Trophoblast cell (in vitro differentiated cells and primary cell): ENCODE results near the gene MRPL40.
A peak's percentile ranks its signal among the peaks of the same experiment; 100 is the strongest.

Experiments
- DNase-seq, 2 donors: peaks; one replicate each; pipeline ENCODE4 v3.0.0-alpha.2; 2016
- H2AFZ ChIP-seq: 2 replicates; pipeline ENCODE4 v1.6.1; 2013; ENCODE audit warnings: low read length, moderate library complexity, mild to moderate bottlenecking; ENCODE audit not compliant: insufficient read depth, poor library complexity
- H2AK5ac ChIP-seq: 2 replicates; pipeline ENCODE4 v1.6.1; 2013; ENCODE audit warnings: mild to moderate bottlenecking, low read length
- H2BK120ac ChIP-seq: 2 replicates; pipeline ENCODE4 v1.6.1; 2013; ENCODE audit warnings: low read length, mild to moderate bottlenecking, moderate library complexity; ENCODE audit not compliant: insufficient read depth, poor library complexity
- H2BK12ac ChIP-seq: 2 replicates; pipeline ENCODE4 v1.6.1; 2013; ENCODE audit warnings: mild to moderate bottlenecking, low read length, moderate library complexity
- H2BK5ac ChIP-seq: 2 replicates; pipeline ENCODE4 v1.6.1; 2013; ENCODE audit warnings: low read length, low read depth, moderate library complexity, mild to moderate bottlenecking; ENCODE audit not compliant: poor library complexity
- H3K14ac ChIP-seq: 2 replicates; pipeline ENCODE4 v1.6.1; 2013; ENCODE audit warnings: mild to moderate bottlenecking, low read length
- H3K18ac ChIP-seq: 2 replicates; pipeline ENCODE4 v1.6.1; 2013; ENCODE audit warnings: mild to moderate bottlenecking, low read length
- H3K23ac ChIP-seq: 2 replicates; pipeline ENCODE4 v1.6.1; 2013; ENCODE audit warnings: low read length
- H3K27ac ChIP-seq: 2 replicates; pipeline ENCODE4 v1.5.1; 2013; ENCODE audit warnings: low read depth, mild to moderate bottlenecking, inconsistent platforms, low read length, moderate library complexity
- H3K27me3 ChIP-seq: 2 replicates; pipeline ENCODE4 v1.6.1; 2013; ENCODE audit warnings: inconsistent platforms, mild to moderate bottlenecking, low read length, moderate library complexity; ENCODE audit not compliant: insufficient read depth
- H3K36me3 ChIP-seq, 2 experiments: 1 replicate in 1 of 2; 2 replicates in 1 of 2; pipeline ENCODE4 v1.6.1; 2013; ENCODE audit warnings: low read length in 2 of 2, mild to moderate bottlenecking in 2 of 2, moderate library complexity in 1 of 2; ENCODE audit not compliant: insufficient read depth in 2 of 2, control insufficient read depth in 1 of 2
- H3K4ac ChIP-seq: 2 replicates; pipeline ENCODE4 v1.6.1; 2013; ENCODE audit warnings: low read depth, mild to moderate bottlenecking, low read length, moderate library complexity
- H3K4me1 ChIP-seq, 2 experiments: 1 replicate in 1 of 2; 2 replicates in 1 of 2; pipeline ENCODE4 v1.6.1; 2013; ENCODE audit warnings: low read length in 2 of 2, mild to moderate bottlenecking in 2 of 2, moderate library complexity in 1 of 2; ENCODE audit not compliant: insufficient read depth in 2 of 2, control insufficient read depth in 1 of 2
- H3K4me2 ChIP-seq: 2 replicates; pipeline ENCODE4 v1.6.1; 2013; ENCODE audit warnings: inconsistent platforms, mild to moderate bottlenecking, low read length, moderate library complexity
- H3K4me3 ChIP-seq: 2 replicates; pipeline ENCODE4 v1.5.1; 2013; ENCODE audit warnings: mild to moderate bottlenecking, low read depth, low read length, inconsistent platforms
- H3K79me1 ChIP-seq: one replicate; pipeline ENCODE4 v1.6.1; 2013; ENCODE audit warnings: low read length
- H3K79me2 ChIP-seq: 2 replicates; pipeline ENCODE4 v1.6.1; 2013; ENCODE audit warnings: low read length, mild to moderate bottlenecking; ENCODE audit not compliant: control insufficient read depth, insufficient read depth, poor library complexity
- H3K9ac ChIP-seq: 2 replicates; pipeline ENCODE4 v1.6.1; 2013; ENCODE audit warnings: mild to moderate bottlenecking, low read length
- H3K9me3 ChIP-seq: 2 replicates; pipeline ENCODE4 v1.6.1; 2013; ENCODE audit warnings: low read depth, mild to moderate bottlenecking, control low read depth, inconsistent platforms, low read length; ENCODE audit not compliant: insufficient read depth
- H4K12ac ChIP-seq: 2 replicates; pipeline ENCODE4 v1.6.1; 2013; ENCODE audit warnings: low read depth, mild to moderate bottlenecking, low read length, moderate library complexity
- H4K8ac ChIP-seq: 2 replicates; pipeline ENCODE4 v1.6.1; 2013; ENCODE audit warnings: low read depth, mild to moderate bottlenecking, low read length, moderate library complexity
- H4K91ac ChIP-seq: one replicate; pipeline ENCODE4 v1.6.1; 2013; ENCODE audit warnings: low read depth, mild to moderate bottlenecking, low read length, moderate library complexity
- WGBS: extraction: QIAGEN DNeasy Blood & Tissue Kit; methylation state at CpG from one replicate; pipeline ENCODE4 v1.1.7; 2013; ENCODE audit warnings: missing lambda C conversion rate; ENCODE audit not compliant: insufficient read length, insufficient coverage; ENCODE audit errors: extremely low coverage; 5-methylcytosine and 5-hydroxymethylcytosine counted together

MRPL40 gene

GRCh38 chr22:19472233-19472632, 39.9 kb downstream of the MRPL40 start:
- Histone ChIP-seq H3K79me2 (peaks cover 2% of the 10 kb centered on the region), H3K27me3 (no peaks in the 10 kb centered on the region), H3K79me1 (no peaks in the 10 kb centered on the region), H2BK5ac (no peak overlapping the region), H3K9me3 (no peaks in the 10 kb centered on the region), H3K36me3 (peaks cover 69 to 75% of the 10 kb centered on the region in 2 experiments), H2BK12ac (no peak overlapping the region), H2BK120ac (no peak overlapping the region), H4K91ac (no peak overlapping the region), H3K4me1 (no peaks in the 10 kb centered on the region), H3K18ac (no peak overlapping the region), H3K4ac (no peak overlapping the region), H4K8ac (no peak overlapping the region), H3K4me2 (no peak overlapping the region), H3K9ac (no peak overlapping the region), H3K27ac (no peak overlapping the region), H3K23ac (no peak overlapping the region), H2AFZ (no peak overlapping the region), H3K14ac (no peak overlapping the region), H3K4me3 (no peak overlapping the region), H4K12ac (no peak overlapping the region), H2AK5ac (no peak overlapping the region)
- DNase-seq, result no peak
- WGBS, result no CpG with 5 or more reads among the region's 8 CpGs

- H2AK5ac ChIP-seq, result no peak overlapping the region
- peaks cover 1% of the 10 kb centered on the region for H3K79me1 ChIP-seq
- H3K27me3 ChIP-seq, result no peaks in the 10 kb centered on the region
- H3K9ac ChIP-seq, result no peak overlapping the region
- no peak overlapping the region for H3K14ac ChIP-seq
- H3K4ac ChIP-seq, result no peak overlapping the region
- no peak overlapping the region for H4K8ac ChIP-seq
- H4K91ac ChIP-seq, result no peak overlapping the region
- peaks cover 57 to 62% of the 10 kb centered on the region in 2 experiments for H3K36me3 ChIP-seq
- no peak overlapping the region for H2BK5ac ChIP-seq
- peaks cover 7% of the 10 kb centered on the region for H3K79me2 ChIP-seq
- H3K23ac ChIP-seq, result no peak overlapping the region
- no peak overlapping the region for H2AFZ ChIP-seq
- no peak overlapping the region for H3K27ac ChIP-seq
- no CpG with 5 or more reads among the region's 3 CpGs for WGBS
- no peak overlapping the region for H4K12ac ChIP-seq
- H3K4me3 ChIP-seq, result no peak overlapping the region
- H3K9me3 ChIP-seq, result no peaks in the 10 kb centered on the region
- DNase-seq, result no peak
- no peak overlapping the region for H3K18ac ChIP-seq
- H3K4me1 ChIP-seq, result peaks cover 4% of the 10 kb centered on the region in 2 experiments
- H2BK120ac ChIP-seq, result no peak overlapping the region
- H2BK12ac ChIP-seq, result no peak overlapping the region
- H3K4me2 ChIP-seq, result no peak overlapping the region
Observed at GRCh38 chr22:19473578-19473977, 41.2 kb downstream of the MRPL40 start.

- no peak overlapping the region for H2AFZ ChIP-seq
- peaks cover 9% of the 10 kb centered on the region for H3K79me1 ChIP-seq
- H4K8ac ChIP-seq, result no peak overlapping the region
- H3K4me3 ChIP-seq, result no peak overlapping the region
- H3K36me3 ChIP-seq, result peaks cover 34 to 39% of the 10 kb centered on the region in 2 experiments
- H3K4ac ChIP-seq, result no peak overlapping the region
- no peak overlapping the region for H4K91ac ChIP-seq
- no peak overlapping the region for H3K4me2 ChIP-seq
- H2AK5ac ChIP-seq, result no peak overlapping the region
- peaks cover 16% of the 10 kb centered on the region for H3K79me2 ChIP-seq
- H3K9me3 ChIP-seq, result no peaks in the 10 kb centered on the region
- H3K23ac ChIP-seq, result no peak overlapping the region
- DNase-seq, result no peak
- no peak overlapping the region for H2BK5ac ChIP-seq
- no peaks in the 10 kb centered on the region for H3K27me3 ChIP-seq
- H2BK120ac ChIP-seq, result no peak overlapping the region
- H3K14ac ChIP-seq, result no peak overlapping the region
- H3K4me1 ChIP-seq, result peaks cover 4 to 7% of the 10 kb centered on the region in 2 experiments
- no peak overlapping the region for H3K9ac ChIP-seq
- H4K12ac ChIP-seq, result no peak overlapping the region
- no peak overlapping the region for H3K27ac ChIP-seq
- no peak overlapping the region for H2BK12ac ChIP-seq
- WGBS, result no CpG with 5 or more reads among the region's 3 CpGs
- no peak overlapping the region for H3K18ac ChIP-seq
Observed at GRCh38 chr22:19476023-19476422, 43.7 kb downstream of the MRPL40 start.

- Histone ChIP-seq H3K79me2 (peaks cover 16% of the 10 kb centered on the region), H2BK12ac (no peak overlapping the region)
Observed at GRCh38 chr22:19477321-19478044, 45.1 kb downstream of the MRPL40 start.

More at GRCh38 chr22:19477321-19478044, 45.1 kb downstream of the MRPL40 start:
- H3K4me2 ChIP-seq, result peak overlapping the region; percentile 99
- H2AFZ ChIP-seq, result no peak overlapping the region
- H3K36me3 ChIP-seq, result peaks cover 25 to 28% of the 10 kb centered on the region in 2 experiments
- peak overlapping the region; percentile 98 for H3K4ac ChIP-seq
- no peak overlapping the region for H3K14ac ChIP-seq
- no peak overlapping the region for H4K91ac ChIP-seq
- no peak overlapping the region for H2AK5ac ChIP-seq
- H4K8ac ChIP-seq, result no peak overlapping the region
- no peak overlapping the region for H3K18ac ChIP-seq
- H3K4me1 ChIP-seq, result peaks cover 4 to 7% of the 10 kb centered on the region in 2 experiments
- no peak overlapping the region for H2BK5ac ChIP-seq
- no CpG with 5 or more reads among the region's 5 CpGs for WGBS
- H3K9me3 ChIP-seq, result no peaks in the 10 kb centered on the region
- no peak overlapping the region for H3K27ac ChIP-seq
- H3K79me1 ChIP-seq, result peaks cover 9% of the 10 kb centered on the region
- no peak overlapping the region for H3K4me3 ChIP-seq
- H3K23ac ChIP-seq, result peak overlapping the region; percentile 50
- H2BK120ac ChIP-seq, result no peak overlapping the region
- no peaks in the 10 kb centered on the region for H3K27me3 ChIP-seq
- no peak for DNase-seq
- no peak overlapping the region for H3K9ac ChIP-seq
- H4K12ac ChIP-seq, result no peak overlapping the region
